ES-I3 (cell line): ENCODE results near the gene PTPRG.

Experiments
- H3K36me3 ChIP-seq: 2 replicates; pipeline ENCODE4 v1.6.1; 2013; ENCODE audit warnings: mild to moderate bottlenecking, low read length, control low read depth, moderate library complexity; ENCODE audit not compliant: insufficient read depth
- H3K4me1 ChIP-seq: 2 replicates; pipeline ENCODE4 v1.6.1; 2013; ENCODE audit warnings: mild to moderate bottlenecking, control low read depth, low read length; ENCODE audit not compliant: insufficient read depth
- H3K9ac ChIP-seq: 2 replicates; pipeline ENCODE4 v1.6.1; 2013; ENCODE audit warnings: low read depth, mild to moderate bottlenecking, low read length, moderate library complexity
- H3K9me3 ChIP-seq: 2 replicates; pipeline ENCODE4 v1.6.1; 2013; ENCODE audit warnings: mild to moderate bottlenecking, low read length, moderate library complexity; ENCODE audit not compliant: control insufficient read depth, insufficient read depth

The PTPRG gene

DNA sequence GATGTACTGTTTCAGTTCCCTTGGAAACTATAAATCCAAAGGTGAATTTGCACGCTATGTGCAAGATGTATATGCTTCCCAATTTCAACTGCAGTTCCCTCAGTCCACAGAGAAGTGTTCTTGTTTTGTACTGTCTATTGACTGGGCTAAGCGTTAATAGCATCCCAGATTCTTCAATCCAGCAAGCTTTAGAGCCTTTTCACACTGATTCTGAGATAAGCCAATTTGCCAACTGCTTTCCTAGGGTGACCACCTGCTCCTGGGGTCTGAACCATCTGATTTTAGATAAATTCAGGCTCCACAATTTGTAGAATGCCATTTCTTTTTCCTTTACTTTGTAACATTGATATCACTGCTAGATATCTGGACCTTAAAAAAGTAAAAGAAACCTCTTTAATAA, 340.1 kb downstream of the PTPRG start:
- H3K9me3 ChIP-seq = no peaks in the 10 kb centered on the region
- H3K9ac ChIP-seq = no peak overlapping the region
- no peaks in the 10 kb centered on the region for H3K36me3 ChIP-seq
- peaks cover 14% of the 10 kb centered on the region for H3K4me1 ChIP-seq

DNA sequence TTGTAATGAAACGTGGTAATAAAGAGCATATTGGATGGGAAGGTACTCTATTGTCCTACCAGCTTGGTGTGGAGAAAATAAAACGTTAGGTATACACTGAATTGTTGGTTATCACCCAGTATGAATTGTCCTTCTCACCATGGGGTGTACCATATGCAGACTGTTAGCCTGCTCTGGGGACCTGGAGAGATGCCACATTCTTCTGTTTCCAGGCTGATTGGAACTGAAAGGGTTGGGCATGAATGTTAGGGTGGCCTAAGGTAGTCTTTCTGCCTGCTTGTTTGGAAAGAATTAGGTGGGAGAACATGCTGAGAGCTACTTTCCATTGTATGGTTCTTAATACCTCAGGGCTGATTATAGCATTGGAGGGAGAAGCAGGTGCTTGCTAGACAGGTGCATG, 340.6 kb downstream of the PTPRG start:
- Histone ChIP-seq H3K36me3 (no peaks in the 10 kb centered on the region), H3K9me3 (no peaks in the 10 kb centered on the region), H3K4me1 (peaks cover 14% of the 10 kb centered on the region), H3K9ac (no peak overlapping the region)

DNA sequence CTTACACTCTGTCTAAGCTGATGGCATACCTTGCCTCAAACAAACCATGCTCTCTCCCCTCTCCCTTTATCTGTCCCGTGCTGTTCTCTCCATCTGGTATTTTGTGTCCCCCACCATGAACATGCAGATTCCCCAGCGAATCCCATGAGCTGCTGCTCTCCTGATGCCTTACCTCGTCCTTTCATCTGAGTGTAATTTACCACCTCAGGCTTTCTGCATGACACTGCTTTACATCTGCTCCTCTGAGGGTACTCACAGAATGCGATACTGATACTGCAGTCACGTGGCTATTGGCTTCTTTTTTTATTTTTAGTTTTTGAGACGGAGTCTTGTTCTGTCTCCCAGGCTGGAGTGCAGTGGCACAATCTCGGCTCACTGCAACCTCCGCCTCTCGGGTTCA, 341.7 kb downstream of the PTPRG start:
- Histone ChIP-seq H3K9me3 (no peaks in the 10 kb centered on the region), H3K4me1 (peaks cover 14% of the 10 kb centered on the region), H3K36me3 (no peaks in the 10 kb centered on the region), H3K9ac (no peak overlapping the region)

DNA sequence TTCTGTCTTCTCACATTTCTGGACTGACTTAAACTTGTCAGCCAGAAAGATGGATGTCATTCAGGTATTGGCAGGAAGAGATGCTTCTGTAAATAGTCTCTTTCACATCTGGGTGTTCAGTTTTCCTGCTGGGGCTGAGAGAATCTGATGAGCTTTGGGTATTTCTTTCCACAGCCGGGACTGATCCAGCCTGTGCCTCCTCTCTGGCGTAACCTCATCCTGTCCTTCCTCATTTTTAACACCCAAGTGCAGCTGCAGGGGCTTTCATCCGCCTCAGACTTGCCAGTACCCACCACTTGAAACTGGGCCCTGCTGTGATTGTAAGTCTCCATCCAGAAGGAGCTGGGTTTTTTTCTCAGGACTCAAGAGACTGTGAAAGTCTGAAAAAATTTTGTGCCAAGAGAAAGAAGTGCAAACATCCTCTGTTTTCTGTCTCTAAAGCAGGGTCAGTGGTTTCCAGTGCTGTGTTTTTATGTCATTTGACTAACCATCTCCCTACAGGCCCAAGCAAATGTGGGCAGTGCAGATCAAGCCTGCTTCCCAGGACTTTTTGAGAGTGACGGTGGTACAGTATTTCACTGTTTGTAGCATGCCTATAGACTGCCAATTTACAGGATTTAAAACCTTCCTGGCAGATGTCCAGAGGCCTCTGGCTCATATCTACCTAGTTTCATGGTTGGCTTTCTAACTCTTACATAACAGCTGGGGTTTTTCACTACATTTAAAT, 342.7 kb downstream of the PTPRG start:
- H3K9ac ChIP-seq = no peak overlapping the region
- no peaks in the 10 kb centered on the region for H3K9me3 ChIP-seq
- H3K36me3 ChIP-seq = no peaks in the 10 kb centered on the region
- peaks cover 14% of the 10 kb centered on the region for H3K4me1 ChIP-seq

DNA sequence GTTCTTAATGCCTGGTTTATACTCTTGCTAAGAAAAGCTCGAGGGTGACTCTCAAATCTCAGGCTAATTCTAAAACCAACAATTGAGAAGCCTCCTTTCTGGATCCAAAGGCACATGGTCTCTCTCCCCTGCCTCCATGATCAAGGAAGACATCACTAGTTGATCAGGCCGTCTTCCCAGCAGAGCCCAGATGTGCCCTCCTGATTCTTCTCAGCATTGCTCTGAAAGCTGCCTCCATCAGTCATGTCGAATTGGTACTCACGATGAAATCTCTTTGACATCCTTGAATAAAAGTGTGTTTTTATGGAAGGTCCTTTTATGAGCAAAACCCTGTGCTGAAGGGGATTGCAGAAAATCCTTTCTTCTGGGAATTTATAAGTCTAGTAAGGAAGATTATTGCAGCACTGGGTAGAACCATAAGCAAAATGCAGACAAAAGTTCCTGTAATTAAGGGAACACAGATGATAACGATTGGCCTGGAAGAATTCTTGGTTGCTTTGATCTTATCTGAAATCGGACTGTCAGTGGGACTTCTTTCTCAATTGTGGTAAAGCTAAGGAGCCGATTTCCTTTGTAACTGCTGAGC, 345.9 kb downstream of the PTPRG start:
- Histone ChIP-seq H3K9ac (no peak overlapping the region), H3K9me3 (no peaks in the 10 kb centered on the region), H3K4me1 (peaks cover 25% of the 10 kb centered on the region), H3K36me3 (no peaks in the 10 kb centered on the region)

DNA sequence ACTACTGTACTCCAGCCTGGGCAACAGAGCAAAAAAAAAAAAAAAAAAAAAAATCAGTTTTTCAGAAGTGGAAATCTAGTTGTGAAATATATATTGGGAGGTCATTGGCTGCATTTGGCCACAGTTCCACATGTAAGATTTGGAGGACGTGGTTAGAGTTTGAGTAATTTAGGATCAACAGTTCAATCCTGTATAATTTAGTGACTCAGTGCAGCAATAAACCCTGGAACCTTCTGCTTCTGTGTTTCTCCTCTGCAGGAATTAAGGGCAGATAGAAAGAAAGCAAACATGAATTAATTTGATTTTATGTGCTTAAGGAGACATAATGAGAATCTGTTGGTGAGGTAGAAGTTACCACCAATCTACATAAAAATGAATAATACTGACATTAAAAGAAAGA, 347.0 kb downstream of the PTPRG start:
- Histone ChIP-seq H3K36me3 (no peaks in the 10 kb centered on the region), H3K9me3 (no peaks in the 10 kb centered on the region), H3K9ac (no peak overlapping the region), H3K4me1 (peaks cover 20% of the 10 kb centered on the region)

DNA sequence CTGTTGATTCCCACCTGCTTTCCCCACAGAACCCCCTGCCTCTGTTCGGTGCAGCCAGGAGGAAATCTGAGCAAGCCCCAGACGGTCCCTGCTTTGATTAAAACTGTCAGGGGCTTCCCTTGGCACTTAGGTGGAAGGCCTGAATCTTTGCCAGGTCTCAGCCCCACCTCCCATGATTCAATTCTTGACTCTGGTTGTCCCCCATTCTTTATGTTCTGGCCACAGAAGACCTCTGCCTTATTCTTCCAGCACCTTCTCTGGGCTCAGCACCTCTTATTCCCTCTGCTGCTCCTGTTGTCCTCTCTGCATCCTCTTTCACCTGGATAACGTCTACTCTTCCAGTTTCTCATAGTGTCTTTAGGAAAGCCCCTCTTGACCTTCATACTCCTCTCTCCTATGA, 349.4 kb downstream of the PTPRG start:
- Histone ChIP-seq H3K9me3 (no peaks in the 10 kb centered on the region), H3K4me1 (peaks cover 15% of the 10 kb centered on the region), H3K9ac (no peak overlapping the region), H3K36me3 (no peaks in the 10 kb centered on the region)

DNA sequence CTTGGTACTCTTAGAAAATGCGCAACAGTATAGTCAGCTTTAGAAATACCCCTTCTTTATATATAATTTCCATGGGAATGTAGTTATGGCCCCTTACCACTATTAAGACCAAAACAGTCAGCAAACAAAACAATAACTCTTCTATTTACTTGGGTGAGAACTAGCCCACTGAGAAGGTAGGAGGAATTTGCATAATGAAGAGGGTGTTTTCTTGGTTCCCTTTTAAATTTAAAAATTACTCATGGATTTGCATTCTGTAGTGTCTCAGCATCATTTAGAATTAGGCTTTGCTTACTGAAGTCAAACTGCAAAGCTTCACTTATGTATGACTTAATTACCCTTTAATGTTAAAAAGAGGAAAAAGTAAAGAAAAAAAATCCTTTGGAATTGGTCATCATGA, 350.8 kb downstream of the PTPRG start:
- Histone ChIP-seq H3K4me1 (peaks cover 18% of the 10 kb centered on the region), H3K36me3 (no peaks in the 10 kb centered on the region), H3K9me3 (no peaks in the 10 kb centered on the region), H3K9ac (no peak overlapping the region)

DNA sequence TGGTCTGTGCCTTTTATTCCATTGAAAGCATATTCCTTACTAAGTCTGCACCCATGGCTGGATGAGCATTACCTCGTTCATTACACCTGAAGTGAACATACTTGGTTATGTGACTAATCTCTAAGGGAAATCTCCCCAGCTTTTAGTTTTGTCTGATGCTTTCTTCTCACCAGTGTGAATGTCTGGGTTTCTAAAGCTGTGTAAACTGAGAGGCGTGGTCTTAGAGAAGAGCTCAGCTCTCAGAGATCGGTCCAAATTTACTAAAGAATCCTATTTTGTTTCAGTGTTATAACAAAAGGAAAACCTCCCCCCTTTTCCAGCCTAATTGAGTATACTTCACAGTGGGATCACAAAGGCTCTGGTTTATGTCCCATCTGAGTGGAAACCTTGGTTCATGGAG, 352.3 kb downstream of the PTPRG start:
- Histone ChIP-seq H3K9me3 (no peaks in the 10 kb centered on the region), H3K36me3 (no peaks in the 10 kb centered on the region), H3K9ac (no peak overlapping the region), H3K4me1 (peaks cover 22% of the 10 kb centered on the region)

DNA sequence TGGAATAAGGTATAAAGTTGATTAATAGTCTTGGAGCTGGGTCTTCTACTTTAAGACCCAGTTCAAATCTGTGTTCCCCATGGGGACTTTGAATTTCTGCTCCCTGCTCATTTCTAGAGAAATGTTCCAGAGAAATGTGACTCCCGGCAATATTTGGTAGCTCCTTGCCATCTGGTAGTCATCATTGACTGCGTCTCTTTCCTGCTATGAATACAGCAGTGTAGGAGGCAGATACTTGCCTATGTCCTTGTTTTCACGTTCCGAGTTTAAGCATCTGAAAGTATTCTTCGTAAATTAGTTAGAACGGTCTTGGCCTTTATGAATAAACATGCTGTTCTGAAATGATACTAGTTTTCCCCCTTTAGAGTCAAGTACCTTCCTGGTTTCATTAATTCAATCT, 352.9 kb downstream of the PTPRG start:
- Histone ChIP-seq H3K4me1 (peaks cover 27% of the 10 kb centered on the region), H3K9ac (no peak overlapping the region), H3K36me3 (no peaks in the 10 kb centered on the region), H3K9me3 (no peaks in the 10 kb centered on the region)

DNA sequence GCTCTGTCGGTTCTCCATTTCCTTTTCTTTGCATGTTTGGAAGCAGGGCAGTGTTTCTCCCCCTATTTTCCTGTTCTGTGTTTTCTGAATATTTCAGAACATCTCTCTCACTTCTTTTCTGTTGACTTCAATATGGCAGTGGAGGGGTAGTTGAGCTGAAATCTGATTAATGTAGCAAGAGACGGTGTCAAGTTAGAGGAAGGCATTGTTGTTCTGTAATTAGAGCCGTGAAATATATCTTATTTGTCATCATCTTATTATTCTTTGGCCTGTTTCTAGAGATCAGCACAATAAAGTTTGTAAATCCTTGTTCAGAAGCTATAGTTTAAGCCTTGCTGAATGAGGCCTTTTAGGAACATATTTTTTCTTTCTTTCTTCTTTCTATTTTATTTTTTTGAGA, 353.9 kb downstream of the PTPRG start:
- H3K9ac ChIP-seq = no peak overlapping the region
- peaks cover 26% of the 10 kb centered on the region for H3K4me1 ChIP-seq
- no peaks in the 10 kb centered on the region for H3K36me3 ChIP-seq
- H3K9me3 ChIP-seq = no peaks in the 10 kb centered on the region

DNA sequence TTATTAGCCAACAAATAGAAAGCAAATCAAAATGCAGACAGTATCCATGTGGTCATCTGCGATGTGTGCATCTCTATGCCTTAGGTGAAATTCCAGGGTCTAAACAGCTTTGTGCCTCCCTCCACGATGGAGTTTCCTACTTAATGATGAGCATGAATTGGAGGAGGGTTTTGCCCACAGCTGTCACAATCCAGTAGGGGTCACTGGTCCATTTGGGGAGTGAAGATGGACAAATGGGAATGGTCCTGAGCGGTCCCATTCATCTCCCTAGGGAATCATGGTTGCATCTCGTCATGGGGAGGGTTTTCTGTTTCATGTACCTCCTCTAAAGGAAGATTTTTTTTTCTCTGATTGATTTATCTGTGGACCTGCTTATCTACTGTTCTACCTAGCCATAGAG, 358.0 kb downstream of the PTPRG start:
- Histone ChIP-seq H3K36me3 (no peaks in the 10 kb centered on the region), H3K9me3 (no peaks in the 10 kb centered on the region), H3K4me1 (peaks cover 29% of the 10 kb centered on the region), H3K9ac (no peak overlapping the region)

DNA sequence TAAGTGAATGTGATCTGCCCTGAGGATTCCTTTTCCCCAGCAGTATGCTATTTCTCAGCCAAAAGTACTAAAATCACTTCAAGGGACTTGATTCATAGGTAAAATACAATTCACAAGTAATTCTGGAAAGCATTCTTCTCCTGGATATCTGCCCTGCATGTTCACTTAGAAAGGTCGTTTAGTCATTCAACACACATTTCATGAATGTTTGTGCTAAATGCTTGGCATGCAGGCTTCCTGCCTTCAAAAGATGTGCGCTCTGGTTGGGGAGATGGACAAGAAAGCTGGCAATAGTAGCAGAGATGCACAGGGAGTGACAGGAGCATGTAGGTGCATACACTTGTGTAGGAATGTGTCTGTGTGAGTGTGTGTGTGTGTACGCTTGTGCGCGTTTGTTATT, 360.7 kb downstream of the PTPRG start:
- Histone ChIP-seq H3K36me3 (no peaks in the 10 kb centered on the region), H3K4me1 (peaks cover 36% of the 10 kb centered on the region), H3K9me3 (no peaks in the 10 kb centered on the region), H3K9ac (no peak overlapping the region)

DNA sequence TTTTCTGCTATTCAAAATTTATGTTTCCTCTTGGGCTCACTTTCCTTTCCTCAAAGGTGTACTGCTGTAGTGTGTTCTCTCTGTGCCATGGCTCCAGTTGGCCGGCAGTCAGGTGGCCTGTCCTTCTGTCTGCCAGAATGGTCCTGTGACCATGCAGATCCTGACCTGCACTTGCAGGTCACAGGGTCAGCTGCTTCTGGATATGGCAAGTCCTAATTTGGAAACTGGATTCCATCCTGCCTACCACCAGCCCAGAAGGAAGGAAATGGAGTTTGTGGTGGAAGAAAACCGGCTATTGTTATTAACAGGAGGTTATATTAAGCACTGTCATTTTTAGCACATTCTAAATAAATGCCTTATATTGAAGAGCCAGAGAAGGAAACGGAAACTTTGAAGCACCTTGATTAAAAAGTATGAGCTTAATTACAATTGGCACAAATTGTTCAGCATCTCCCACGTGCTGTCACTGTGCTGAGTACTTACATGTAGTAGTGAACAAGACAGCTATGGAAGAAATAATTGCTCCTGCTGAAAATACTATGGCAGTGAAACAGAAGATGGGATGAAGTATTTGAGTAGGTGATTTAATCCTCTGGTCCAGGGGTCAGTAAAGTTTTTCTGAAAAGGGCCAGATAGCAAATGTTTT, 362.8 kb downstream of the PTPRG start:
- no peaks in the 10 kb centered on the region for H3K36me3 ChIP-seq
- H3K9me3 ChIP-seq = no peaks in the 10 kb centered on the region
- no peak overlapping the region for H3K9ac ChIP-seq
- H3K4me1 ChIP-seq = peaks cover 32% of the 10 kb centered on the region

DNA sequence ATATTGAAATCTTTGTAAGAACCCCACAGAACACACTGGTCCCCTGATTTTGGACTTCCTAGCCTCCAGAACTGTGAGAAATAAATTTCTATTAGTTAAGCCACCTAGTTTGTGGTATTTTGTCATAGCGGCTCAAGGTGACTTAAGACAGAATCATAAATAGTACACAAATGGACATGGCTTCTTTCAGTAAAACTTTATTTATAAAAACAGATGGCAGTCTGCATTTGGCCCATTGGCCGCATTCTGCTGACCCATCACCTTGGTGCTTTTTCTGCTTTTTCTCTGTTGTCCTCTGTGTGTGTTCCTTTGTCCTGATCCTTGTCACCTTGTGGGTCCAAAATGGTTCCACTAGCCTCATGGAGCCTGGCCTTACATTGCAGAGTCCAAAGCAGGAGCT, 363.6 kb downstream of the PTPRG start:
- Histone ChIP-seq H3K4me1 (peaks cover 32% of the 10 kb centered on the region), H3K36me3 (no peaks in the 10 kb centered on the region), H3K9me3 (no peaks in the 10 kb centered on the region), H3K9ac (no peak overlapping the region)
